Dermis microvascular lymphatic vessel endothelial cell (primary cell): Measurements from ENCODE around the gene PLA2G2C. TPM values are rescaled to one million over a fixed set of nuclear protein-coding genes. Genes with fewer than 3 reads are reported as not detected.

ENCODE experiments used
- DNase-seq, 2 donors: peaks; one replicate each; pipeline versions ENCODE4 v3.0.0 to v3.0.0-alpha.2; 2010; ENCODE audit warnings: low read depth in 2 of 2
- total RNA-seq: library from RNA; depleted of rRNA; stranded (reverse); fragments of >200 nt; gene quantifications from 2 replicates; pipeline ENCODE4 v1.2.1, GENCODE V29; 2014

Gene PLA2G2C
- total RNA-seq, 1 donor from 2014 or later, result not detected

GRCh38 chr1:20184997-20185833 is 1.1 kb downstream of the PLA2G2C start:
- DNase-seq, result peak in 1 of 2 donors; percentile 23

GRCh38 chr1:20184481-20184900 is 1.8 kb downstream of the PLA2G2C start:
- DNase-seq, result no peak

- no peak for DNase-seq
These were observed 2.6 kb downstream of the PLA2G2C start for GRCh38 chr1:20183616-20184271.

- DNase-seq, result no peak
These were observed 3.3 kb downstream of the PLA2G2C start for GRCh38 chr1:20183035-20183434.

- no peak for DNase-seq
These were observed 3.9 kb downstream of the PLA2G2C start for GRCh38 chr1:20182415-20182814.

GRCh38 chr1:20180844-20181207 is 5.5 kb downstream of the PLA2G2C start:
- no peak for DNase-seq

GRCh38 chr1:20180129-20180843 is 6.0 kb downstream of the PLA2G2C start:
- no peak for DNase-seq

GRCh38 chr1:20179371-20180128 is 6.8 kb downstream of the PLA2G2C start:
- no peak for DNase-seq

GRCh38 chr1:20178634-20179370 is 7.5 kb downstream of the PLA2G2C start:
- no peak for DNase-seq

- DNase-seq, result no peak
These were observed 11.2 kb downstream of the PLA2G2C start for GRCh38 chr1:20174937-20175666.

- DNase-seq, result no peak
These were observed 14.2 kb downstream of the PLA2G2C start for GRCh38 chr1:20172033-20172590.

- no peak for DNase-seq
These were observed 16.4 kb downstream of the PLA2G2C start for GRCh38 chr1:20169932-20170331.

GRCh38 chr1:20168564-20169491 is 17.5 kb downstream of the PLA2G2C start:
- DNase-seq, result no peak

GRCh38 chr1:20167126-20167525 is 19.2 kb downstream of the PLA2G2C start:
- DNase-seq, result no peak

GRCh38 chr1:20166051-20166450 is 20.3 kb downstream of the PLA2G2C start:
- DNase-seq, result no peak

- DNase-seq, result peak in 1 of 2 donors; percentile 18
These were observed 20.8 kb downstream of the PLA2G2C start for GRCh38 chr1:20165522-20165951.

GRCh38 chr1:20164694-20165202 is 21.6 kb downstream of the PLA2G2C start:
- DNase-seq, result peak in 1 of 2 donors; percentile 32

GRCh38 chr1:20160034-20160433 is 26.3 kb downstream of the PLA2G2C start:
- peak in 1 of 2 donors; percentile 24 for DNase-seq
